ENCODE measurements around the gene SMARCAL1.

DNA sequence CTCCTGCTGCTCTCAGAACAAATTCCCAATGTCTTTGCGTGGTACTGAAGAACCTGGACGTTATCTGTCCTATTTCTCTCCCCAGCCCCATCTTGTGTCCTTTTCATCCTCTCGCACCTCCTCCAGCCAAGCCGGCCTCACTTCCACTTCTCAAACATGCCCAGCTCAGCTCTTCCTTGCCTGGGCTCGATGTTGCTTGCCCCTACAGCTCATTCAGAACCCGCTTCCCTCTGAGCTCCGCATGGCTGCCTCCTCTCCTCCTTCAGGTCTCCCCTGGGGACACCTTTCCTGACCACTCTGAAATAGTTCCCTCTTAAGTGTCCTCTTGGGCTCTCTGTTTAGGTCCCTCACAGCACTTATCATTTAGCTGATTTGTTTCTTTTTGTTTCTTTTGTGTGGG is 6.7 kb upstream of the SMARCAL1 start:
- TF ChIP-seq POLR2AphosphoS5 (IDR thresholded peaks at IDR 0.05) = no peak
- TF ChIP-seq EP300 (IDR thresholded peaks at IDR 0.05) = no peak
- TF ChIP-seq, protein P1, sequence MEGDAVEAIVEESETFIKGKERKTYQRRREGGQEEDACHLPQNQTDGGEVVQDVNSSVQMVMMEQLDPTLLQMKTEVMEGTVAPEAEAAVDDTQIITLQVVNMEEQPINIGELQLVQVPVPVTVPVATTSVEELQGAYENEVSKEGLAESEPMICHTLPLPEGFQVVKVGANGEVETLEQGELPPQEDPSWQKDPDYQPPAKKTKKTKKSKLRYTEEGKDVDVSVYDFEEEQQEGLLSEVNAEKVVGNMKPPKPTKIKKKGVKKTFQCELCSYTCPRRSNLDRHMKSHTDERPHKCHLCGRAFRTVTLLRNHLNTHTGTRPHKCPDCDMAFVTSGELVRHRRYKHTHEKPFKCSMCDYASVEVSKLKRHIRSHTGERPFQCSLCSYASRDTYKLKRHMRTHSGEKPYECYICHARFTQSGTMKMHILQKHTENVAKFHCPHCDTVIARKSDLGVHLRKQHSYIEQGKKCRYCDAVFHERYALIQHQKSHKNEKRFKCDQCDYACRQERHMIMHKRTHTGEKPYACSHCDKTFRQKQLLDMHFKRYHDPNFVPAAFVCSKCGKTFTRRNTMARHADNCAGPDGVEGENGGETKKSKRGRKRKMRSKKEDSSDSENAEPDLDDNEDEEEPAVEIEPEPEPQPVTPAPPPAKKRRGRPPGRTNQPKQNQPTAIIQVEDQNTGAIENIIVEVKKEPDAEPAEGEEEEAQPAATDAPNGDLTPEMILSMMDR (IDR thresholded peaks at IDR 0.05) = no peak
- TF ChIP-seq POLR2A (IDR thresholded peaks at IDR 0.05; ENCODE audit: low read depth) = no peak

Measured in esophagus muscularis mucosa (tissue), 4 donors.